Measurements from ENCODE around the gene RRAS2. TPM values are rescaled to one million over a fixed set of nuclear protein-coding genes. Genes with fewer than 3 reads are reported as not detected.
"Not testable (repeated sequence)": the region's sequence is repeated elsewhere in the genome, so short reads cannot be mapped to it uniquely, and the experiment has no call there.

RRAS2 gene
- total RNA-seq, 2 donors from 2014 or later, result 15.8 to 27.5 TPM

GRCh38 chr11:14258221-14258935 is 100.6 kb downstream of the RRAS2 start:
- Histone ChIP-seq H3K36me3 (replicated peaks in 1 of 2; ENCODE audit: insufficient read depth in 1 of 2, low read depth in 2 of 2) (no peaks in the 10 kb centered on the region), H3K27ac (no peak overlapping the region), H3K9me3 (no peaks in the 10 kb centered on the region), H3K27me3 (no peaks in the 10 kb centered on the region), H3K4me1 (no peaks in the 10 kb centered on the region), H3K4me3 (no peak overlapping the region)
- 34 to 45% methylated on average over 6 of the region's 6 CpGs for WGBS, 2 donors
- ATAC-seq, result no peak
- TF ChIP-seq POLR2A (IDR thresholded peaks at IDR 0.05) (no peak), CTCF (IDR thresholded peaks at IDR 0.05) (no peak)
- intact Hi-C loops (cut with DNase I), result no loop called here
- DNase-seq, result no peak

- Histone ChIP-seq H3K9me3 (no peaks in the 10 kb centered on the region), H3K36me3 (replicated peaks in 1 of 2; ENCODE audit: insufficient read depth in 1 of 2, low read depth in 2 of 2) (no peaks in the 10 kb centered on the region), H3K27ac (no peak overlapping the region), H3K4me3 (no peak overlapping the region), H3K4me1 (no peaks in the 10 kb centered on the region), H3K27me3 (no peaks in the 10 kb centered on the region)
- DNase-seq, result no peak
- WGBS, 2 donors, result 17 to 31% methylated on average over 2 of the region's 2 CpGs
- ATAC-seq, result no peak
- intact Hi-C loops (cut with DNase I), result no loop called here
- no peak for TF ChIP-seq POLR2A (IDR thresholded peaks at IDR 0.05)
- no peak for TF ChIP-seq CTCF (IDR thresholded peaks at IDR 0.05)
Measured at GRCh38 chr11:14255238-14255534, 103.8 kb downstream of the RRAS2 start.

- WGBS, 2 donors, result 65 to 84% methylated on average over 11 to 13 of the region's 13 CpGs
- DNase-seq (no peak), ATAC-seq (no peak)
- no peak overlapping the region for H3K27ac ChIP-seq
- TF ChIP-seq CTCF (IDR thresholded peaks at IDR 0.05) (no peak), POLR2A (IDR thresholded peaks at IDR 0.05) (no peak)
- no peaks in the 10 kb centered on the region for H3K9me3 ChIP-seq
- no peaks in the 10 kb centered on the region for H3K4me1 ChIP-seq
- no peaks in the 10 kb centered on the region for H3K36me3 ChIP-seq (replicated peaks in 1 of 2; ENCODE audit: insufficient read depth in 1 of 2, low read depth in 2 of 2)
- H3K4me3 ChIP-seq, result no peak overlapping the region
- H3K27me3 ChIP-seq, result no peaks in the 10 kb centered on the region
- intact Hi-C loops (cut with DNase I), result no loop called here
Measured at GRCh38 chr11:14254533-14255237, 104.3 kb downstream of the RRAS2 start.

- Histone ChIP-seq H3K4me3 (no peak overlapping the region), H3K9me3 (no peaks in the 10 kb centered on the region), H3K4me1 (no peaks in the 10 kb centered on the region), H3K36me3 (replicated peaks in 1 of 2; ENCODE audit: insufficient read depth in 1 of 2, low read depth in 2 of 2) (no peaks in the 10 kb centered on the region), H3K27me3 (no peaks in the 10 kb centered on the region), H3K27ac (no peak overlapping the region)
- TF ChIP-seq CTCF (IDR thresholded peaks at IDR 0.05), result no peak
- TF ChIP-seq POLR2A (IDR thresholded peaks at IDR 0.05), result no peak
- no peak for ATAC-seq
- intact Hi-C loops (cut with DNase I), result no loop called here
- WGBS, 2 donors, result 74 to 83% methylated on average over 3 to 5 of the region's 5 CpGs
- DNase-seq, result no peak
Measured at GRCh38 chr11:14253840-14254239, 105.1 kb downstream of the RRAS2 start.

GRCh38 chr11:14253421-14253820 is 105.6 kb downstream of the RRAS2 start:
- H3K36me3 ChIP-seq (replicated peaks in 1 of 2; ENCODE audit: insufficient read depth in 1 of 2, low read depth in 2 of 2), result no peaks in the 10 kb centered on the region
- 37 to 42% methylated on average over 2 of the region's 2 CpGs for WGBS, 2 donors
- H3K4me1 ChIP-seq, result no peaks in the 10 kb centered on the region
- no peaks in the 10 kb centered on the region for H3K9me3 ChIP-seq
- H3K27ac ChIP-seq, result no peak overlapping the region
- H3K27me3 ChIP-seq, result no peaks in the 10 kb centered on the region
- no peak for ATAC-seq
- no peak for TF ChIP-seq CTCF (IDR thresholded peaks at IDR 0.05)
- no peak for TF ChIP-seq POLR2A (IDR thresholded peaks at IDR 0.05)
- intact Hi-C loops (cut with DNase I), result no loop called here
- no peak overlapping the region for H3K4me3 ChIP-seq
- no peak for DNase-seq

- DNase-seq; intact Hi-C loops (cut with DNase I); H3K27me3 ChIP-seq; H3K27ac ChIP-seq; H3K4me3 ChIP-seq; ATAC-seq; H3K9me3 ChIP-seq; H3K36me3 ChIP-seq (replicated peaks in 1 of 2; ENCODE audit: insufficient read depth in 1 of 2, low read depth in 2 of 2); H3K4me1 ChIP-seq: not testable (repeated sequence)
- 90 to 93% methylated on average over 3 to 5 of the region's 12 CpGs for WGBS, 2 donors
Measured at GRCh38 chr11:14252501-14252900, 106.5 kb downstream of the RRAS2 start.
